ENCODE results near the gene ZNF202. TPM values are rescaled to one million over a fixed set of nuclear protein-coding genes. Genes with fewer than 3 reads are reported as not detected.
A peak's percentile ranks its signal among the peaks of the same experiment; 100 is the strongest.

Gene ZNF202
- total RNA-seq, 1 experiment from 2014 or later, result 7.4 TPM

DNA sequence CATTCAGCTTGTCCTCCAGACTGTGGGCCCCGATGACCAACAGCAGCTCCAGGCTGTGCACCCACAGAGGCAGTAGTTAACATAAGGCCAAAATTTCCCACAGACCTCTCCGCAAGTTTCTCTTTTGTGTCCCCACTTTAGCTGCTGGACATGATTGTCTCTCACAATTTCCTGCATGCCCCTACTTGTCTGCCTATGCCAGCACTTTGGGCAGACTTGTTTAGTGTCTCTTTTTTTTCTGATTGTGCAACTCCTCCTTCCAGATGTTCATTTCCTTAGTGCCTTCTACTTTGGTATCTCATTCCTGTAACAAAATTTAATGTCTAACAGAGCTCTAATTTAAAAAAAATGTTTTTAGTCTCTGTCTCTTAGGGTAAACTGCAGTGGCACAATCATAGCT is 63.2 kb downstream of the ZNF202 start:
- H2AFZ ChIP-seq, result no peak overlapping the region
- H3K9me2 ChIP-seq (ENCODE audit: insufficient read depth), result no peaks in the 10 kb centered on the region
- H3K9me3 ChIP-seq (ENCODE audit: insufficient read depth, low read depth), result 0 out of 2 replicates have a peak, but pooled peaks cover 6% of the 10 kb centered on the region
- H3K79me2 ChIP-seq (ENCODE audit: low read depth), result no peaks in the 10 kb centered on the region
- H4K20me1 ChIP-seq (ENCODE audit: insufficient read depth), result no peaks in the 10 kb centered on the region
- intact Hi-C loops (cut with micrococcal nuclease; ENCODE audit: unreplicated experiment), result no loop called here
- no peaks in the 10 kb centered on the region for H3K4me1 ChIP-seq (replicated peaks; ENCODE audit: insufficient read depth)
- H3K36me3 ChIP-seq (ENCODE audit: low read depth), result no peaks in the 10 kb centered on the region
- no TSS peak for BruUV-seq (replicated peaks)
- peaks cover 81% of the 10 kb centered on the region for H3K27me3 ChIP-seq (ENCODE audit: insufficient read depth, low read depth)
- POLR2A ChIA-PET (ENCODE audit: unreplicated experiment), result no interaction called here
- H3K4me2 ChIP-seq, result no peak overlapping the region
- DNase-seq, result no peak
- no peak overlapping the region for H3K4me3 ChIP-seq
- no peak overlapping the region for H3K27ac ChIP-seq
- CTCF ChIA-PET, result no interaction called here
- TF ChIP-seq, protein P1, sequence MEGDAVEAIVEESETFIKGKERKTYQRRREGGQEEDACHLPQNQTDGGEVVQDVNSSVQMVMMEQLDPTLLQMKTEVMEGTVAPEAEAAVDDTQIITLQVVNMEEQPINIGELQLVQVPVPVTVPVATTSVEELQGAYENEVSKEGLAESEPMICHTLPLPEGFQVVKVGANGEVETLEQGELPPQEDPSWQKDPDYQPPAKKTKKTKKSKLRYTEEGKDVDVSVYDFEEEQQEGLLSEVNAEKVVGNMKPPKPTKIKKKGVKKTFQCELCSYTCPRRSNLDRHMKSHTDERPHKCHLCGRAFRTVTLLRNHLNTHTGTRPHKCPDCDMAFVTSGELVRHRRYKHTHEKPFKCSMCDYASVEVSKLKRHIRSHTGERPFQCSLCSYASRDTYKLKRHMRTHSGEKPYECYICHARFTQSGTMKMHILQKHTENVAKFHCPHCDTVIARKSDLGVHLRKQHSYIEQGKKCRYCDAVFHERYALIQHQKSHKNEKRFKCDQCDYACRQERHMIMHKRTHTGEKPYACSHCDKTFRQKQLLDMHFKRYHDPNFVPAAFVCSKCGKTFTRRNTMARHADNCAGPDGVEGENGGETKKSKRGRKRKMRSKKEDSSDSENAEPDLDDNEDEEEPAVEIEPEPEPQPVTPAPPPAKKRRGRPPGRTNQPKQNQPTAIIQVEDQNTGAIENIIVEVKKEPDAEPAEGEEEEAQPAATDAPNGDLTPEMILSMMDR (conservative IDR thresholded peaks at IDR 0.05), result no peak
- no peak for TF ChIP-seq EZH2 (IDR thresholded peaks at IDR 0.05; ENCODE audit: low read depth)
- H3F3A ChIP-seq (ENCODE audit: insufficient read depth, low read depth), result no peaks in the 10 kb centered on the region

DNA sequence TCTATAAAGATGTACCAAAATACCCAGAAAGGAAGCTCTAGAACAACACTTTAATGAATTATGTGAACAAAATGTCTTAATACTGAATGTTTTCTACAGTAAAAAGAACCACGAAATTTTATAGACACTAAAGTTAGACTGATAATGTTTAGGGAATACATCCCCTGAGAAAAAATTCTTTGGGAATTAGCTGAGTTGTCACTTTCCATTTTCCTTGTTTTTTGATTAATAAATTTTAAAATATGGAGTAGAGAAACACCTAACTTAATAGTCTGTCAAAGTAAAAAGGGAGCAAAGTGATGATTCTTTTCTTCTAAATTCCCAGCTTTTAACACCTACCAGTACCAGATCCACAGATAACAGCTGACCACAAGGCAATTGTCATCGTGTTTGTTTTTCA is 64.0 kb downstream of the ZNF202 start:
- CTCF ChIA-PET, result interaction anchor here (0.6 kb wide), 1 partner anchor 200 kb away, joined by 3 read pairs; no protein-coding TSS in a partner anchor
- no peak for TF ChIP-seq EZH2 (IDR thresholded peaks at IDR 0.05; ENCODE audit: low read depth)
- TF ChIP-seq, protein P1 (conservative IDR thresholded peaks at IDR 0.05), result no peak

DNA sequence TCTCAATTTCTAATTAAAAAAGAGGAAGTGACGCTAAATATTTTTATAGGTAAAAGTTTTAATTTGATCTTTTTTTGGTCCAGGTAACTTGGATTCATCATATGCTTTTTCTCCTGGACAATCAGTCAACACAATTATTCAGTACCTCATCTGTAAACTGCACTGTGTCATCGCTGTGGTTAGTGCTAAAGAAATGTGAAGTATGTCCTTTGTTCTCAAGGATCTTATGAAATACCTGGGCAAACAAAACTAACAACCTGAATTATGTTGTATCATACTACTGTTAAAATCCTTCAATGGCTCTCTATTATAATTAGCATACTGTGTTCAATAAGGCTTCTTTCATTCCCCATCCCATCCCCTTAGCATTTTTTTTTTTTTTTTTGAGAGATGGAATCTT is 67.2 kb downstream of the ZNF202 start:
- no peaks in the 10 kb centered on the region for H3K9me2 ChIP-seq (ENCODE audit: insufficient read depth)
- peak in 1 of 2 experiments; percentile 65 for DNase-seq
- no peak overlapping the region for H3K4me3 ChIP-seq
- 0 out of 2 replicates have a peak, but pooled peaks cover 6% of the 10 kb centered on the region for H3K9me3 ChIP-seq (ENCODE audit: insufficient read depth, low read depth)
- no TSS peak for BruUV-seq (replicated peaks)
- ChIA-PET POLR2A (ENCODE audit: unreplicated experiment) (no interaction called here), CTCF (no interaction called here)
- no peaks in the 10 kb centered on the region for H3F3A ChIP-seq (ENCODE audit: insufficient read depth, low read depth)
- no peaks in the 10 kb centered on the region for H4K20me1 ChIP-seq (ENCODE audit: insufficient read depth)
- intact Hi-C loops (cut with micrococcal nuclease; ENCODE audit: unreplicated experiment), result no loop called here
- TF ChIP-seq, protein P1 (conservative IDR thresholded peaks at IDR 0.05), result no peak
- TF ChIP-seq EZH2 (IDR thresholded peaks at IDR 0.05; ENCODE audit: low read depth), result no peak
- peaks cover 80% of the 10 kb centered on the region for H3K27me3 ChIP-seq (ENCODE audit: insufficient read depth, low read depth)
- H3K79me2 ChIP-seq (ENCODE audit: low read depth), result no peaks in the 10 kb centered on the region
- no peaks in the 10 kb centered on the region for H3K36me3 ChIP-seq (ENCODE audit: low read depth)
- no peak overlapping the region for H3K27ac ChIP-seq
- H3K4me2 ChIP-seq, result no peak overlapping the region
- H2AFZ ChIP-seq, result no peak overlapping the region
- no peaks in the 10 kb centered on the region for H3K4me1 ChIP-seq (replicated peaks; ENCODE audit: insufficient read depth)

More for the DNA sequence above, 64.0 kb downstream of the ZNF202 start:
- Histone ChIP-seq H3F3A (ENCODE audit: insufficient read depth, low read depth) (no peaks in the 10 kb centered on the region), H3K36me3 (ENCODE audit: low read depth) (no peaks in the 10 kb centered on the region), H3K4me1 (replicated peaks; ENCODE audit: insufficient read depth) (no peaks in the 10 kb centered on the region), H3K79me2 (ENCODE audit: low read depth) (no peaks in the 10 kb centered on the region), H2AFZ (no peak overlapping the region), H3K27ac (no peak overlapping the region), H3K4me3 (no peak overlapping the region), H3K9me3 (ENCODE audit: insufficient read depth, low read depth) (0 out of 2 replicates have a peak, but pooled peaks cover 6% of the 10 kb centered on the region), H3K9me2 (ENCODE audit: insufficient read depth) (no peaks in the 10 kb centered on the region), H3K4me2 (no peak overlapping the region), H3K27me3 (ENCODE audit: insufficient read depth, low read depth) (peaks cover 78% of the 10 kb centered on the region), H4K20me1 (ENCODE audit: insufficient read depth) (no peaks in the 10 kb centered on the region)
- DNase-seq, result no peak
- POLR2A ChIA-PET (ENCODE audit: unreplicated experiment), result no interaction called here
- intact Hi-C loops (cut with micrococcal nuclease; ENCODE audit: unreplicated experiment), result no loop called here
- no TSS peak for BruUV-seq (replicated peaks)

Other genes with a start within 250 kb of the ZNF202 start
- gene SCN3B, start 87.0 kb downstream of the ZNF202 start, total RNA-seq (2021), result not detected in 2 replicates
- not detected in 2 replicates for gene OR6X1, start 12.9 kb upstream of the ZNF202 start, total RNA-seq (2021)
- gene OR6M1, start 64.7 kb upstream of the ZNF202 start, total RNA-seq (2021), result not detected in 2 replicates
- gene TMEM225, start 144.0 kb upstream of the ZNF202 start, total RNA-seq (2021), result not detected in 2 replicates
- gene OR8D4, start 160.5 kb upstream of the ZNF202 start, total RNA-seq (2021), result not detected in 2 replicates
- not detected in 2 replicates for gene OR4D5, start 198.0 kb upstream of the ZNF202 start, total RNA-seq (2021)
- not detected in 2 replicates for gene OR6T1, start 202.2 kb upstream of the ZNF202 start, total RNA-seq (2021)
- not detected in 2 replicates for gene OR10S1, start 236.1 kb upstream of the ZNF202 start, total RNA-seq (2021)